HS-5 (cell line): Measurements from ENCODE around the gene MAP3K15.

ENCODE experiments used
- DNase-seq: peaks from one replicate; pipeline ENCODE4 v3.0.0-alpha.2; 2012; ENCODE audit warnings: low read depth

Gene MAP3K15, protein sequence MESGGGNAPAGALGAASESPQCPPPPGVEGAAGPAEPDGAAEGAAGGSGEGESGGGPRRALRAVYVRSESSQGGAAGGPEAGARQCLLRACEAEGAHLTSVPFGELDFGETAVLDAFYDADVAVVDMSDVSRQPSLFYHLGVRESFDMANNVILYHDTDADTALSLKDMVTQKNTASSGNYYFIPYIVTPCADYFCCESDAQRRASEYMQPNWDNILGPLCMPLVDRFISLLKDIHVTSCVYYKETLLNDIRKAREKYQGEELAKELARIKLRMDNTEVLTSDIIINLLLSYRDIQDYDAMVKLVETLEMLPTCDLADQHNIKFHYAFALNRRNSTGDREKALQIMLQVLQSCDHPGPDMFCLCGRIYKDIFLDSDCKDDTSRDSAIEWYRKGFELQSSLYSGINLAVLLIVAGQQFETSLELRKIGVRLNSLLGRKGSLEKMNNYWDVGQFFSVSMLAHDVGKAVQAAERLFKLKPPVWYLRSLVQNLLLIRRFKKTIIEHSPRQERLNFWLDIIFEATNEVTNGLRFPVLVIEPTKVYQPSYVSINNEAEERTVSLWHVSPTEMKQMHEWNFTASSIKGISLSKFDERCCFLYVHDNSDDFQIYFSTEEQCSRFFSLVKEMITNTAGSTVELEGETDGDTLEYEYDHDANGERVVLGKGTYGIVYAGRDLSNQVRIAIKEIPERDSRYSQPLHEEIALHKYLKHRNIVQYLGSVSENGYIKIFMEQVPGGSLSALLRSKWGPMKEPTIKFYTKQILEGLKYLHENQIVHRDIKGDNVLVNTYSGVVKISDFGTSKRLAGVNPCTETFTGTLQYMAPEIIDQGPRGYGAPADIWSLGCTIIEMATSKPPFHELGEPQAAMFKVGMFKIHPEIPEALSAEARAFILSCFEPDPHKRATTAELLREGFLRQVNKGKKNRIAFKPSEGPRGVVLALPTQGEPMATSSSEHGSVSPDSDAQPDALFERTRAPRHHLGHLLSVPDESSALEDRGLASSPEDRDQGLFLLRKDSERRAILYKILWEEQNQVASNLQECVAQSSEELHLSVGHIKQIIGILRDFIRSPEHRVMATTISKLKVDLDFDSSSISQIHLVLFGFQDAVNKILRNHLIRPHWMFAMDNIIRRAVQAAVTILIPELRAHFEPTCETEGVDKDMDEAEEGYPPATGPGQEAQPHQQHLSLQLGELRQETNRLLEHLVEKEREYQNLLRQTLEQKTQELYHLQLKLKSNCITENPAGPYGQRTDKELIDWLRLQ (N-terminal part only)

GRCh38 chrX:19514791-19515614 lies at the start of gene MAP3K15:
Gene MAP3K15 (minus strand): TSS chrX:19515508. CDS start chrX:19515261, 247 bp downstream.
- no peak for DNase-seq

DNA sequence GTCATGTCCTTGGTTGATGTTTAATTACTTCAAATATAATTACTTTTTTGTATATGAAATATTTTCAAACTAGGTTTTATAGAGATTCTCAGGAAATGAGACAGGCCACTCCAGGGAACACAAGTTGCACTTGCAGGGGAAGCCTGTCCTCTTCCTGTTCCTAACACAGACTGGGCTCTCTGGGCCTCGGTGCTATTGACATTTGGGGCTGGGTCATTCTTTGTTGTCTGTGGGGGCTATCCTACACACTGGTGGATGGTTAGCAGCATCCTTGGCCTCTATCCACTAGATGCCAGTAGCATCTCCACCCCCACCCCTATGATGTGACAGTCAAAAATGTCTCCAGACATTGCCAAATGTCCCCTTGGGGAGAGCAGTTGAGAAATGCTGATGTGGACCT lies 49.3 kb upstream of the MAP3K15 start:
- DNase-seq: no peak

GRCh38 chrX:19563746-19564145 lies 48.4 kb upstream of the MAP3K15 start:
- no peak for DNase-seq

- no peak for DNase-seq
Measured at GRCh38 chrX:19563327-19563726, 48.0 kb upstream of the MAP3K15 start.

- no peak for DNase-seq
Measured at GRCh38 chrX:19560611-19561010, 45.3 kb upstream of the MAP3K15 start.

DNA sequence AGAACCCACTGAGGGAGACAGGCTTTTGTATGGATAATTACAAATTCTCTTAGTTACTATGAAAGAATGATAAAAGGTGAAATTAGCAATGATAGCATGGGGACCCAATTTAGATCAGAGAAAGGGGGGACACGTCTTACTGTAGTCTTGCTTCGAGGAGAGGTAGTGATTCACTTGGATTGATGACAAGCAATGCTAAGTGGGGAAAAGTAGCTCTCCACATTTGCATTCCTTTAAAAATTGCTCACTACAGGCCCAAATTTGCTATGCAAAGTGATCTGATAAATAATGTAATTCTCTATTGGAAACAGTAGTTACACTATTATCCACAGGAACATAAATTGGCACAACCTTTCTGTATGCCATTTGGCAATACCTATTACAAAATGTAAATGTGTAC lies 42.5 kb upstream of the MAP3K15 start:
- no peak for DNase-seq

DNA sequence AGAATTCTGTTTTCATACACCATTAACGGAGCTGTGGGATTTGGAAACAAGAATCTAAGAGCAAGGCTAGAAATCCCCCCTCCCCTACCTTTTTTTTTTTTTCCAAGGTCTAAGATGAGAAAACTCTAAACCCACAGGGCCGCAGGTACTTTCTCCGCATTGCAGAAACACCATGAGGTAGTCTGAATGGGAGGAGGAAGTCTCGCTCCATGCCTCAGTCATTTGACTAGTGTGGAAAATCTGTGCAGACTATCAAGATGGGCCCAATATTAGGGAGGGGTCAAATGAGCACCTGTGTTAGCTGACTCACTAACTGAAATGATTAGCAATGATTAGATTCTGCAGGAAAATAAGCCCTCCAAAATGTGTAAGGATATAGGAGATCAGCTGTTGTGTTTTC lies 40.9 kb upstream of the MAP3K15 start:
- no peak for DNase-seq

- DNase-seq: no peak
Measured at GRCh38 chrX:19555683-19556082, 40.4 kb upstream of the MAP3K15 start.

GRCh38 chrX:19555236-19555635 lies 39.9 kb upstream of the MAP3K15 start:
- no peak for DNase-seq

GRCh38 chrX:19554786-19555185 lies 39.5 kb upstream of the MAP3K15 start:
- DNase-seq: peak; percentile 38

DNA sequence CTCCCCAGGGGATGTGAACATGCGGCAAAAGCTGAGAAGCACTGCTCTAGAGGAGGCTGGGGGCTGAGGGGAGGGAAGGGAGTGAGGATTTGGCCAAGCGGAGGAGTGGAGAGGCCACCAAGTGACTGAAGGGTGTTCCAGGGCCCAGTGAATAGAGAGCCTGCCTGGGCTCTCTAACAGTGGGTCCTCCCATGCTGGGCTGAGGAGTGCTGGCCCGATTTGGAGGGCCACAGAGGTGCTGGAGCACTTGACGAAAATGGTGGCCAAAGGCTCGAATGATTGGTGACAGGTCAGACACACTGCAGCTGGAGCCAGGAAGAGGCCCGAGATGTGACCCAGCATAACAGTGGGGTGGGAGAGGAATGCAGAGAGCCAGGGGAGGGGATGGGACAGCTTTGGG lies 37.5 kb upstream of the MAP3K15 start:
- no peak for DNase-seq

- no peak for DNase-seq
Measured at GRCh38 chrX:19549838-19550237, 34.5 kb upstream of the MAP3K15 start.

- DNase-seq: no peak
Measured at GRCh38 chrX:19548934-19549333, 33.6 kb upstream of the MAP3K15 start.

DNA sequence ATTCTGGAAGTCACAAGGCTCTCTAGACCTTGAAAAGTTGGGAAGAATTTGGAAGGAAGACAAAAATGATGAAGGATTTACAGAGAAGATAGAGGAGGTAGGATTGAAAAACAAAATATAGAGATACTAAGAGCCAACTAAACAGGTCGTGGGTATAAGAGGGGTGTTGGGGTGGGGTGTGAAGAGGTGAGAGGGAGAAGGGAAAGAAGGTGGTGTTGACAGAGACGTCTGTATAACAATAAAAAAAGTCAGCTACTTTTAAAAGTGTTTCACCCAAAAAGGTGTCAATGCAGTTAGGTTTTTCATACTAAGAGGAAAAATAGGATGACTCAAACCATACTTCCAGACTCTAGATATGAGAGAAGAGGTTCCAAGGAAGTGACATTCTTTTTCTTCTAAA lies 33.0 kb upstream of the MAP3K15 start:
- DNase-seq: no peak

DNA sequence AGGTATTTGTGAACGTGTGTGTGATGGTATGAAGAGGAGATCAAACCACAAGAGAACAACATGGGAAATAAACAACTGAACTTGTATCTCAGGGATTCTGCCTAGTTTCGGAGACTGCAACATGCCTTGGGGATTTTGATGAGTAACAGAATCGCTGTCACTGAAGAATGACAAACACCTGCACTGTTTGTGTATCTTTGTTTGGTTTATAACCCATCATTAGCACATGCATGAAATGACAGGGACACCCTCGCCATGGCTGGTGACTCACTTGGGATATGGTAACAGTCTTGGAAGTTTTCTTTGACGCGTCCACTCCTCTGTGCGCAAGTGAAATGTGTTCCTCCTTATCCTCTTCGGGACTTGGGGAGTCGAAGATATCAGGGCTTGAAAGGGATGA lies 30.3 kb upstream of the MAP3K15 start:
- DNase-seq: no peak

GRCh38 chrX:19544693-19545305 lies 29.5 kb upstream of the MAP3K15 start:
- no peak for DNase-seq

GRCh38 chrX:19543951-19544381 lies 28.7 kb upstream of the MAP3K15 start:
- no peak for DNase-seq

- no peak for DNase-seq
Measured at GRCh38 chrX:19543020-19543715, 27.9 kb upstream of the MAP3K15 start.

GRCh38 chrX:19541931-19542330 lies 26.6 kb upstream of the MAP3K15 start:
- DNase-seq: no peak

GRCh38 chrX:19541196-19541595 lies 25.9 kb upstream of the MAP3K15 start:
- DNase-seq: no peak
